Measurements from ENCODE around the gene STYX. TPM values are rescaled to one million over a fixed set of nuclear protein-coding genes. Genes with fewer than 3 reads are reported as not detected.

STYX gene
- 5.0 to 8.5 TPM (median 7.1 TPM) in 5 replicates for total RNA-seq (2022; extraction: Qiagen RNA extraction)

GRCh38 chr14:52729925-52730708 lies at the start of gene STYX:
TSS of gene STYX (plus strand) at chr14:52730166. CDS start at chr14:52730475, 309 bp downstream.

GRCh38 chr14:52695481-52696091 lies 34.4 kb upstream of the STYX start, which contains the start of gene ERO1A:
TSS of gene ERO1A (minus strand) at chr14:52695558. CDS start at chr14:52695481, 77 bp downstream.

GRCh38 chr14:52706724-52707706 lies 23.0 kb upstream of the STYX start, which contains the start of gene PSMC6:
TSS of gene PSMC6 (plus strand) at chr14:52707200. CDS start at chr14:52707220, 20 bp downstream.

GRCh38 chr14:52791223-52792096 lies 61.5 kb downstream of the STYX start, which contains the start of gene GNPNAT1:
TSS of gene GNPNAT1 (minus strand) at chr14:52791607. CDS start at chr14:52784650, 6,957 bp downstream.

Other genes starting within 250 kb of the STYX start
- 0.78 to 1.5 TPM (median 1.4 TPM) in 5 replicates for gene TXNDC16, start 177.7 kb upstream of the STYX start, total RNA-seq (2022; extraction: Qiagen RNA extraction)
- gene GPR137C, start 177.3 kb upstream of the STYX start, total RNA-seq (2022; extraction: Qiagen RNA extraction), result 0.06 to 0.08 TPM (median 0.07 TPM) in 5 replicates
- 41.2 to 55.5 TPM (median 51.2 TPM) in 5 replicates for gene ERO1A, start 34.6 kb upstream of the STYX start, total RNA-seq (2022; extraction: Qiagen RNA extraction)
- 87.9 to 117 TPM (median 91.3 TPM) in 5 replicates for gene PSMC6, start 23.0 kb upstream of the STYX start, total RNA-seq (2022; extraction: Qiagen RNA extraction)
- 45.8 to 57.0 TPM (median 53.2 TPM) in 5 replicates for gene GNPNAT1, start 61.4 kb downstream of the STYX start, total RNA-seq (2022; extraction: Qiagen RNA extraction)
- 41.7 to 55.8 TPM (median 51.1 TPM) in 5 replicates for gene FERMT2, start 220.9 kb downstream of the STYX start, total RNA-seq (2022; extraction: Qiagen RNA extraction)